Astrocyte of the spinal cord (primary cell): ENCODE measurements around the gene MAD2L2.

Source experiments
- DNase-seq: peaks from one replicate; pipeline ENCODE4 v3.0.0; 2011; ENCODE audit warnings: low read depth, low spot score
- H3K4me3 ChIP-seq: 2 replicates; pipeline ENCODE4 v1.5.1; 2011; ENCODE audit warnings: low read depth, mild to moderate bottlenecking, low read length, moderate library complexity
- in situ Hi-C: cut with HindIII; loops from 2 replicates; pipeline ENCODE4 v1.10.0; 2017; ENCODE audit warnings: low sequenced_read_pairs
- TF ChIP-seq, protein P1 (sequence below): IDR thresholded peaks from 2 replicates; pipeline ENCODE4 v1.5.1; 2012; ENCODE audit warnings: low read depth, mild to moderate bottlenecking, low read length, inconsistent platforms

The MAD2L2 gene

DNA sequence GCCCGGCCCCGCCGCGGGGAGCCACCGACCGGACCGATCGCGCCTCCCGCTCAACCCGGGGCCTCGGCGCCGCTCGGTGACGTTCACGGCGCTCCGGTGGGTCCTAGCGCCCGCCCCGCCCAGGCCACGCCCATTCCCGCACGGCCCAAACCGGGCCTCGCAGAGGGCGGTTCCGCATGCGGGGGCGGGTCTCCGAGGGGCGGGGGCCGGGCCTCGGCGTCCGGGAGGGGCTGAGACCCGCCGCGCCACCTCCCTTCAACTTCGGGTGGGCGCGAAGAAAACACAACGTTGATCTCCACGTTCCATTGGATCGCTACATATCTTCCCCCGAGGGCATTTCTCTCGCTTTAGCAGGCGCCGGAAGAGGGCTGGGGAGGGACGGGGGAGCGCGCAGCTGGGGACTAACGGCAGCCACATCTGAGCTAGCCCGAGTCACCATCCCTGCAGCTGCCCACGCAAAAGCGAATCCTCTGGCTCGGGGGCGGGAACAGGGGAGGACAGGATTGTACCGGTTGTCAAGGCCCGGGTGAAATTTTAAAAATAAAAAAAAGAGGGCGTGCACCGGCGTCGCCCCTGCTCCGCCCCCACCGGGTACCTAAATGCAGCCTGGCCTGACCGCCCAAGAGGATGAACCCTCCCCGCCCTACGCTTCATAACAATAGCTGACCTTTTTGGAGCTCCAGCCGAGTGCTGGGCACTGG, at the start of gene MAD2L2:
MAD2L2 (minus strand) TSS at position 78 of the 701 bp plus-strand sequence. CDS start 547 bp downstream, outside the sequence.
- peak within 1 kb of the TSS; percentile 84 for H3K4me3 ChIP-seq
- TF ChIP-seq, protein P1, sequence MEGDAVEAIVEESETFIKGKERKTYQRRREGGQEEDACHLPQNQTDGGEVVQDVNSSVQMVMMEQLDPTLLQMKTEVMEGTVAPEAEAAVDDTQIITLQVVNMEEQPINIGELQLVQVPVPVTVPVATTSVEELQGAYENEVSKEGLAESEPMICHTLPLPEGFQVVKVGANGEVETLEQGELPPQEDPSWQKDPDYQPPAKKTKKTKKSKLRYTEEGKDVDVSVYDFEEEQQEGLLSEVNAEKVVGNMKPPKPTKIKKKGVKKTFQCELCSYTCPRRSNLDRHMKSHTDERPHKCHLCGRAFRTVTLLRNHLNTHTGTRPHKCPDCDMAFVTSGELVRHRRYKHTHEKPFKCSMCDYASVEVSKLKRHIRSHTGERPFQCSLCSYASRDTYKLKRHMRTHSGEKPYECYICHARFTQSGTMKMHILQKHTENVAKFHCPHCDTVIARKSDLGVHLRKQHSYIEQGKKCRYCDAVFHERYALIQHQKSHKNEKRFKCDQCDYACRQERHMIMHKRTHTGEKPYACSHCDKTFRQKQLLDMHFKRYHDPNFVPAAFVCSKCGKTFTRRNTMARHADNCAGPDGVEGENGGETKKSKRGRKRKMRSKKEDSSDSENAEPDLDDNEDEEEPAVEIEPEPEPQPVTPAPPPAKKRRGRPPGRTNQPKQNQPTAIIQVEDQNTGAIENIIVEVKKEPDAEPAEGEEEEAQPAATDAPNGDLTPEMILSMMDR: no peak
- in situ Hi-C loops: no loop called here
- peak; percentile 76 for DNase-seq

- no peak for DNase-seq
- TF ChIP-seq, protein P1: no peak
- H3K4me3 ChIP-seq: no peak overlapping the region
- in situ Hi-C loops: no loop called here
These were observed 49.5 kb upstream of the MAD2L2 start for GRCh38 chr1:11730429-11730891.

- H3K4me3 ChIP-seq: no peak overlapping the region
- in situ Hi-C loops: no loop called here
- no peak for DNase-seq
- TF ChIP-seq, protein P1: no peak
These were observed 48.8 kb upstream of the MAD2L2 start for GRCh38 chr1:11729498-11730428.

- in situ Hi-C loops: no loop called here
- H3K4me3 ChIP-seq: no peak overlapping the region
These were observed 48.2 kb upstream of the MAD2L2 start for GRCh38 chr1:11729155-11729497.

GRCh38 chr1:11728126-11728806, 47.3 kb upstream of the MAD2L2 start:
- DNase-seq: no peak
- no peak overlapping the region for H3K4me3 ChIP-seq
- TF ChIP-seq, protein P1: no peak
- in situ Hi-C loops: no loop called here

More at GRCh38 chr1:11729155-11729497, 48.2 kb upstream of the MAD2L2 start:
- TF ChIP-seq, protein P1: no peak
- DNase-seq: no peak

DNA sequence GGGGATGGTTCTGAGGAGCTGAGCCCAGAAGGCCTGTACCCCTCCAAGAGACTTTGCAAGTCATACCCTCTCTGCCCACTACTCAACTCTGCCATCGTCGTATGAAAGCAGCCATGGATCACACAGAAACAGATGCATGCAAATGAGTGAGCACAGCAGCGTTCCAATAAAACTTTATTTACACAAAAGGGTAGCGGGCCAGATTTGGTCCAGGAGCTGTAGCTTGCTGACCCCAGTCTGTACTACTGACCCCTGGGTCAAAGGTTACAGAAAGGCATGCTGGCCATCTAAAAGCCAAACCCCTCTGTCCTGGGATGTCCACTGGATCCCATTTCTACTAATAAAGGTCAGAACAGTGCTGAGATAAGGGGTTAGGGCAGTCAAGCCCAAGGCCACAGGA, 46.2 kb upstream of the MAD2L2 start:
- TF ChIP-seq, protein P1: no peak
- no peak for DNase-seq
- in situ Hi-C loops: no loop called here
- H3K4me3 ChIP-seq: no peak overlapping the region
